Stimulated activated CD8-positive, alpha-beta memory T cell treated with anti-CD3 and anti-CD28 coated beads, Interleukin-2, amount 100 ng/mL, for 48 hours (primary cell): ENCODE measurements around the gene OTP.

Experiments used
- DNase-seq, 2 donors: peaks; one replicate each; pipeline ENCODE4 v3.0.0-alpha.2; 2020; ENCODE audit warnings: low read depth in 2 of 2

Gene OTP

GRCh38 chr5:77640589-77641396 lies 2.3 kb upstream of the OTP start:
- no peak for DNase-seq

DNA sequence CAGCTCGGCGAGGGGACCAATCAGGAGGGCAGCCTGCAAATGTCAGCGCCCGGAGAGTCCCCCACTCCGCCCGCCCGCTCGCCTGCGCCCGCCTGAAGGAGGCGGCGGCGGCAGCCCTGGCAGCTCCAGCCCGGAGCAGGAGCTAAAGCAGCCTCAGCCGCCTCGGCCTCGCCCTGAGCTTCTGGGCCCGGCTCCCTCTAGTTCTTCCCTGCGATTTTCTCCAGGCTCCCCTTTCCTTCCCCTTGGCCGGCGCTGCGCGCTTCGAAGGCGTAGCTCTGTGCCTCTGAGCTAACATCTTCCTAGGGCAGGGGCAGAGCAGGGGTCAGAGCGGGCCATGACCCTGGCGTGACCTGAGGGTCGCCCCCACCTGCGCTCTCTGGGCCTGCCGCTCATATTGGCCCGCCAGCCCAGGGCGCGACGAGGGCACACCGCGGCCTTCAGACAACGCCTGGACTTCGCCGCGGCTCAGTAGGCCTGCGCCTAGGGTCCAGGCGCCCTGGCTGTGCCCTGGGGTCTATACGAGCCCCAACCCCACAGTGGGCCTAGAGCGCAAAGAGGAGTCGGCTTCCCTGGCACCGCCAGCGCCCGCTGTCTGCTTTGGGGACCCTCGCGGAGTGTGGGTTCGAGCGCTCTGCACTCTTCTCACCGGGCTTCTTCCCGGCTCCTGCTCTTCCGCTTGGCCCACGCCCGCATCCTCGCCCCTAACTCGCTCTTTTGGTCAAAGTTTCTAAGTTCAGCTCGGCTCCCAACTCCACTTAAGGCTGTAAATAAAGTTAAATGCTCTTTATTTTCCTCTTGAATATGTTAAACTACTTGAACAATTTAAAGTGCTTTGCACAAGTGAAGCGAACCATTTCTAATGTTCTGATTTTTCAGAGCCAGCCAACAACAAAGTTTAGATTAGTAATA lies 504 bp upstream of the OTP start:
- DNase-seq, result no peak

GRCh38 chr5:77637170-77637997 lies 1.1 kb downstream of the OTP start:
- DNase-seq, result no peak

- DNase-seq, result no peak
Observed at GRCh38 chr5:77636641-77637169, 1.8 kb downstream of the OTP start.

GRCh38 chr5:77635917-77636640 lies 2.4 kb downstream of the OTP start:
- no peak for DNase-seq

GRCh38 chr5:77635067-77635916 lies 3.2 kb downstream of the OTP start:
- no peak for DNase-seq

DNA sequence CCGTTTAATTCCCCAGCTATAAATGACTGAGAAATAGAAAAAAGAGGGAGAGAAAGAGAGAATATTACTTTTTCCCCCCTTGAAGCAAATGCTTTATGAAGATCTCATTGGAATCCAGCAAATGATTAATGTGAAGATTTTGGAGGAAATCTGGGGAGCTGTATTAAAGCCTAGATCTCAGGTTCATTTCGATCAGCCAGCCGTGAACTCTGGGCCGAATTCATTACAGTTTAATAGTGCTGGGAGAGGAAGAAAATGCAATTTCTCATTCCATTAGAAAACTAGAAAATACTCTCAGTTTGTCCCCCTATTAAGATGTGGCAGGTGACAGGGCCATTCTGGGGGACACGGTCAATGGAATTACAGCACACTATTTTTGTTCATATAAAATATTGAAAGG lies 4.8 kb downstream of the OTP start:
- DNase-seq, result no peak

- DNase-seq, result no peak
Observed at GRCh38 chr5:77633207-77633675, 5.3 kb downstream of the OTP start.

DNA sequence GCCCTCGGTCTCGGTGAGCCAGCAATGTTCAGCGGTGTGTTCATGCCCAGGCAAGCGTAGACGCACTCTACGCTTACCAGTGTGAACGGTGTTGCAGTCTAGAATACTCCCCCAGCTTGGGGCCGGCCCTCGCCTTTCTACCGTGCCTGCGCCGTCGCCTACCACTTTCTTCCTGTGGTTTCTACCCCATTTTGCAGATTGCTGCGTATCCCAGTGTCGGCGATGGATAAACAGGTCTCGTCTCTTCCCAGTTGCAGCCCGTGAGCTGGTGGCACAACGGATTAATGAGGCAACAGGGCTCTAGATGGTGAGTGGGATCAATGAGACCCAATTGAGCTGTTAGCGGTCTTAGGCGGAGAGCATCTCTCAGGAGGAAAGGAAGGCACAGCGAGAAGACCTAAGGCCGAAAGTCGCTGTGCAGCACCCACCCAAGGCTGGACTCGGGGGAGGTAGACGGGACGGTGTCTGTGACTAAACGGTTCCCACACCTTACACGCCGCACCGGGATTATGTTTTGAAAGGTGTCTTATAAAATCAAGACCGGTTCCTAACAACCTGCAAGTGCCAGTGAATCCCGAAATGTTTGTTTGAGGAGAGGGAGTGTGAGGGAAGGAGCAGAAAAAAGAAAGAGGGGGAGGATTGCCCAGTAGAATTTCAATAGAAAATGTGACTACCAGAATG lies 5.8 kb downstream of the OTP start:
- DNase-seq, result no peak

DNA sequence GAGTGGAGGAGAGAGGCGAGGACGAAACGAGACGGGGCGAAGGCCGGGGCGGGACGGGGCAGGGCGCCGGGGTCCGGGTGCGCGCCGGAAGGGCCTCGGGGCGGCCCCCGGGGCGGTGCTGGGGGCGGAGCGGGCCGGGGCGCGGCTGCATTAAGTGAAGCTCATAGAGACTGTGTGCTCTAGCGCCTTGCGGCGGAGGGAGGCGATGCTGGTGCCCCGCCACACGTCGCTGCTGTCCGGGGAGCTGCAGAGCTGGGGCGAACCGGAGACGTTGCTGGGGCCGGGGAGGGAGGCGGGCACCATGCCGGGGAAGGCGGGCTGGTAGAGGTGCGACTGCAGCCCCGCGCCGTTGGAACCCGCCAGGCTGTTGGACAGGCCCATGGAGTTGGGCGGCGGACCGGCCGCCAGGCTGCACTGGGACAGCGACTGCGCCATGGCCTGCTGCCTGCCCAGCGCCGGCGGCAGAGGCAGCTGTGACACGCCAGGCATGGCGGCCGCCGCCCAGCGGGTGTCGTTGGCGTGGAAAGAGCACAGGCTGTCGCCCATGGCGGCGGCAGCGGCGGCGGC lies 8.3 kb downstream of the OTP start:
- peak in 1 of 2 donors; percentile 46 for DNase-seq

- no peak for DNase-seq
Observed at GRCh38 chr5:77629509-77630113, 8.9 kb downstream of the OTP start.

DNA sequence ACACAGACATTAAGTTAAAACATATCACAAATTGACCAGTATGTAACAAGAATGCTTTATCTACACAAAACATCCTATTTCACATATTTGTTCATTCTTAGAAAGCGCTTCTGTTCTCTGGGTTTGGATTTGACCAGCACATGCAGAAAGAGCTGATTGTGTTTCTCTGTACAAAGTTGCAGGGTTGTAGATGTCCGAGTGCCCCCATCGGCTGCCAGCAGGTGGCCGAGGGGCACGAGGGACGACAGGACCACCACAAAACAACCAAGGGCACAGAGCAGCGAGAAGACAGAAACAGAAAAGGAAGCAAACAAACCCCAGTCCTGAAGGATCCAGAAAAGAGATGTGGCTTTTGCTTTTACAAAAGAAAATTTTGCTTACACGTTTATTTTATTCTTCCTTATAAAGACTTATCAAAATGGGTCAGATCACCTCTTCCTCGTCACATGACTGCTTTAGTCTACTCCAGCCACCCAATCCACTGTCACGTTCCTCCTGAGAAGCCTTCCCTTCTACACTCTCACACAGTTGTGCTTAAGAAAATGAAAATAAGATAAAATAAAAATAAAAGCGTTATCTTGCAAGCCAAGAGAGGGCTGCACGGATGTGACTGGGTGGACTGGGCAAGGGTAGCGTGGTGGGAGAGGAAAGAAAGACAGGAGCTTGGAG lies 9.5 kb downstream of the OTP start:
- no peak for DNase-seq

DNA sequence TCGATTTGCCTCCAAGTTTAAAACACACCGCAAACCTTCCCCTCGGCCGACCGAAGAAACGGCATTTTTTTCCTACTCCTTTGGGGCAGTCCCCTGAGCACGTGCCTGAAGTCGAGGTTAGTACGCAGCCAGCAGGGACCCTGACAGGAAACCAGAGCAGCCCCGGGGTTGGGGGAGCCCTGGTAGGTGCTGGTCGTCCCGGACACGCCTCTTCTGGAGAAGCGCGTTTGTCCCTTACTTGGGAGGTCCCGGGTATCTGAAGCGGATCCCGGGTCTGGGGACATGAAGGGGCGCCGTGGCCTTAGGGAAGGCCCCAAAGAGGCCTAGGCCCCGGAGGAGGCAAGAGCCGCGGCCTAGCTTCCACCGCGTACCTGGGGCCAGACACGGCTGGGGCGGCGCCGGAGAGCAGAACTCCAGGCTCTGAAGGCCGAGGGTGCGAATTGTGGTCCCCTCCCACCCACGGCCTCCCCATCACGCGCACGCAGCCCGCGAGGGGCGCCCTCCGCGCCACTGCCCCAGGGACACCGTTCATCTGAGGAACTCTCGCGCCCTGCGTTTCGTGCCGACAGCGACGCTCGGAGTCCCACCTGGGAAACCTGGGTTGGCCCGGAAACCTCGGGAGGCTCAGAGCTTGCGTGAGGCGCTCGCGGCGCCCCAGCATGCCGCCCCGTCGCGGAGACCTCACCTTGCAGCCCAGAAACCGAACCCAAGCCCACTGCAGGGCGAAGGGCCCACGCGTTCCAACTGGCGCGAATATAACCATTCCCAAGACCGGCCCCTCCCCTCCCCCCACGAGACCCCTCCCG lies 10.4 kb downstream of the OTP start:
- no peak for DNase-seq

GRCh38 chr5:77623203-77623740 lies 15.2 kb downstream of the OTP start:
- DNase-seq, result no peak

DNA sequence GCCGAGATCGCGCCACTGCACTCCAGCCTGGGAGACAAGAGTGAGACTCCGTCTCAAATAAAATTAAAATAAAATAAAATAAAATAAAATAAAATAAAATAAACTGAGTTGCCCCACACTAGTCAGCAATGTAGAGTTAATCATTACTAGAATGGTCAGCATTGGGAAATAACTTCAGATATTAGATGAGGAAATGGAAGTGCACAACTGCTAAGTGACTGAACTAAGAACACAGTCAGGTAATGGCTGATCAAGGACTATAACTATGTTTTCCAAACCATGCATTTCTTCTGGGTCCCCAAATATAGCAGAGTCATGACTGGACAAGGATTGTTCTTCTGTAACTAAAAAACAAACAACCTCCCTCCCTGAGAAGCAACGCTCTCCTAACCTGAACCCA lies 17.1 kb downstream of the OTP start:
- no peak for DNase-seq

DNA sequence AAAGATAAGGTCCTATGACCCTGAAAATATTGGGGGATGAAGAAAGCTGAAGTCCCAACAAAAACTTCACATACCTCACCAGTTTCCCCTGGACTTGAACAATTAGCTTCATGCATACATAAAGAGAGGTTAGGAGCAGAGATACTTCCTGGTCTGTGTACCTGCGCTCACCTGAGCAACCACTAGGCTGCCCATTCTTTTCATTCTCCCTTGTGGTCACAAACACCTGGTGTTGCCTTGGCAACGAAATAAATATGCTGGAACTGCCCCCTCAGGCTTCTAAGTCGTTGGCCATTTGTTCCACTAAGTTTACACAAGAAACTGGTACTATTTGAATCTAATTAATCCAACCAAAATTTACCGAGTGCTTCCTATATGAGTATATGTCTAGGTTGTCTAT lies 18.1 kb downstream of the OTP start:
- no peak for DNase-seq

DNA sequence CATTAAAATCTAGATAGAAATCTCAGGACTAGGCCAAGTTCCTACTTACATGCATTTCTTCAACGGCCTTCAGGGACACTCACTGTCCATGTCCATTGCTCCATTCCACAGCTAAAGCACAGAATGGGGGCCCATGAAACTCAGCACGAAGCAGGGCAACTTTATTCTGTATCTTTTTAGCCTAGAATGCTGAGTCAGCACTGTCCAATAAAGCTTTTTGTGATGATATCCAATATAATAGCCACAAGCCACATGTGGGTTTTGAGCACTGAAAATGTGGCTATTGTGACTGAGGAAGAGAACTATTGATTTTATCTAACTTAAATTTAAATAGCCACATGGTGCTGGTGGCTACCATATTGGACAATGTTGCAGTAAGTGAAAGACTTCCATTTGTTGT lies 21.6 kb downstream of the OTP start:
- DNase-seq, result no peak
